ENCODE data around the gene B9D1.

GRCh38 chr17:19386051-19386929 lies 23.8 kb upstream of the B9D1 start:
- TF ChIP-seq CTCF (IDR thresholded peaks at IDR 0.05; ENCODE audit: low read depth, low read length) (no peak), EZH2phosphoT487 (IDR thresholded peaks at IDR 0.05; ENCODE audit: low read depth) (no peak)

All from OCI-LY3 (cell line).